Activated CD4-positive, alpha-beta T cell treated with anti-CD3 and anti-CD28 coated beads, Interleukin-2, amount 50 U/mL, for 24 hours (primary cell): Measurements from ENCODE around the gene VEGFA.

Experiments used
- DNase-seq, 2 donors: peaks; one replicate each; pipeline ENCODE4 v3.0.0-alpha.2; 2020; ENCODE audit warnings: low read depth in 1 of 2, low spot score in 1 of 2

VEGFA gene

DNA sequence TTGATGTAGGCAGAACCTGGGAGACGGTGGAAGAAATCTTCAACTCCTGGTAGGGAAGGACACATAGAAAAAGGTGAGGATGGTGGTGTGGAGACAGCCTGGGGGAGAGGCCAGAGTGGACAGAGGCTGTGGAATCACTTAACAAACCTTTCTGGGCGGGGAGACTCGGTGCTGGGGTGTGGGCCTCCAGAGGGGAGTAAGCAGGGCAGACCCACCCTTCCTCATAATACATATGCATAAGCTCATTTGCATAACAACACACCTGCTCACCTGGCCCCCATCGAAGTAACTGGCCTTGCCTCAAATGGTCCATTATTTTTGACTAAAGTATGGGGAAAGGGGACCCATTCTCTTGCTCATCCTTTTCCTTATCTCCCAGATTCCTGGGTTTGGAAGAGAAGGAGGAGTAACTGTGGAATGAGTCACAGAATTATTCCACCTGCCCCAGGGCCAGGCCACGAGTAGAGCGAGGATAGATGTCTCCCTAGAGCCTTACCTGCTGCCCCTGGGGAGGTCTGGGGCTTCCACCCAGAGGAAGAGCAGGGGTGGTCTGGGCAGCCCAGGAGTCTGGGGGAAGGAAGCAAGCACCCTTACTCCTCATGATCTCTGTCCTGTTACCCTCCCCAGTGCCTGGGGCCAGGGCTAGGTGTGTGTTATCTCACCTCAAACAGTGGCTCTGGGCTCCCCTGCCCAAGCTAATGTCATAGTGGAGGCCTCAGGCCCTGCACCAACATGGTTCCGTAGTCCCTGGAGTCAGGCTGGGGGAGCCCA lies 10.7 kb upstream of the VEGFA start:
- DNase-seq, result no peak

DNA sequence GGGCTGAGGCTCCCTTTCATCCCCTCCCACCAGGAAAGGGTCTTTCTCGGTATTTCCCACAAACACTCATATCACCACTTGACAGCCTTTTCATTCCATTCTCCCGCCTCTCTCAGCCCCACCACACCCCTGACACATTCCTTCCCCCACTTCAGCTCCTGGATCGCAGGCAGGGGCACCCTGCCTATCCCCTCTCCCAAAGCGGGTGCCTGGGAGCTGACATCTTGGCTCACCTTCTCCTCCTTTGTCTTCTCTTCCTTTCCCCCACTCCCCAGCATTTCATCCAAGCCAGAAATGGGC lies 10.2 kb upstream of the VEGFA start:
- DNase-seq, result no peak

DNA sequence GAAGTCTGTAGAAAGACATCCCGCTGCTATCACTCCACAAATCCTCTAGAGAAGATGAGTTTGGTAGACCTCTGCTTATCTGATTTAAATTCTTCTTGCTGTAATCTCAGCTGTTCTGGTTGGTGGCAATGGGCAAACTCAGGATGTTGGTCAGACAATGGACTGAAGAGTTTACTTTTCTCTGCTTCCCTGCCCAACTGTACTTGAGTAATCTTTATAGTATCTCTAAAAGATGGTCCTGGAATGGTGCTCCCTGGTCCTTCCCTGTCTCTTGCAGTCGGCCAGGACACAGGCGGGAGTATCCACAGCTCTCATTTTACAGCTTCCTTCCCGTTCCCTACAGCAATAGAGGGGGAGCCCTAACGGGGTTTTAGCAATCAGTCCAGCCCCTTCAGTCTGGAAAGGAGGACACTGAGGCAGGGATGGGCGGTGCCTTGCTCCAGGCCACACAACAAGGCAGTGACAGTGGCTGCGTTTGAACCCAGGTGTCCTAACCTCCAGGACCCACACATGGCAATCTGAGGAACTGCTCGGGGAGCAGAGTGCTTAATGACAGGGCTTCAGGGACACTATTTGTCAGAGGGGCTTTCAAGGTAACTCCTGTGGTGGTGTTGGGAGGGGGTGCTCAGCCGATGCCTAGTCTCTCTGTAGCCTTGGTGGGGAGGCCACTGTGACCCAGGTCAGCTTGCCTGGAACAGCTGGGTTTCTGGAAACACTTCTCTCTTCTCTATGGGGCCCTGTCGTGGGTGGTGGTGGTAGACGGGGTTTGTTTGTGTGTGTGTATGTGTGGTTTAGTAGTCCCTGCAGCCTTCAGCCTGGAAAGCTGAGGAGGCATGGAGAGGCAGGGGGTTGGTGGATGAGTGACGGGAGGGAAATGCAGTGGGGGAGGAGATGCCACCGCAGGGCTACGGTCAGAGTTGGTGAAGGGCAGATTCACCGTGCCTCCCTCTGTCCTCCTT lies 9.5 kb upstream of the VEGFA start:
- DNase-seq, result no peak

DNA sequence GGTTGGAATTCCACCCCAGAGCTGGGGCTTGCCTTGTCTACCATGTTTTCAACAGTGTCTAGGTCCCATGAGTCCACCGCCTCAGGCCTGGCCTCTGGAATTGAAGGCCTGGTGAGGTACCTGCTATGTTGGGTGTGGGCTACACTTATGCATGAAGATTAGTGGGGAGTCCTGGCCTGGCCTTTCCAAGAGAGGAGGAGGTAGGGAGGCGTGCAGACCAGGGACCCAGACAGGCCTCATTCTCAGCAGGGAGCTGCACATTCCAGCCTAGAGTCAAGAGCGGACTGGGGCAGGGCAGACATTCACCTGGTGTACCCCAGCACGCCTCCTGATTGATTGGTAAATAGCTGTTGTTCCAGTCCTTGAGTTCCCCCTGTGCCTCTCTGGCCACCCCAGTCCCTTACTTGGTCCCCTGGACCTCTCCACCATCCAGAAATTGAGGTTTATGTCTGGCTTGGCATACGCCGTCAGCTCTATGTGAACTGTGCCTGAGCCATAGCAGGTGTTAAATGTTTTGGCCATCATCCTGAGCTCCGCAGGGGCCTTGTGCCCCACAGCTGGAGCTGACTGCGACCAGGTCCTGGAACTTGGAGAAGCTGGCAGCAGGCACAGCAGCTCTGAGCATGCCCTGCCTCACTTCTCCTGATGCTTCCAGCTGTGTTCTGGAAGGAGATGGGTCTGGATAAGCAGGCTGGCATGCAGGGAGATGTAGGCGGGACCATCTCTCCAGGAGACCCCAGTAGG lies 8.2 kb upstream of the VEGFA start:
- DNase-seq, result no peak

DNA sequence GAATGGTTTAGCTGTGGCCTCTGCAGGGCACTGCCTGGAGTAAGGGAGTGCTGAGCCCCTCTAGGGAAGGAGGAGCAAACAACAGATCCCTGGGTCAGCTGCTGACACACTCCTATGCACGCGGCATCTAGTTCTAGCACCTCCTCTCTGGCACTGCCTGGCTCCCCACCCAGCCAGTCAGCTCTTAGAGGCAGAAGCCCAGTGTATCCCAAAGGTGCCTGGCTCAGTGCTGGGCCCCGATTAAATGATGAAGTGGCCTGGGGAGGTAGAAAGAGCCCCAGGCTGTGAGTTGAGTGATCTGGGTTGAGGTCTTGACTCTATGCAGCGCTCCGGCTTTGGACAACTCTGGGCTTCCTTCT lies 7.6 kb upstream of the VEGFA start:
- no peak for DNase-seq

DNA sequence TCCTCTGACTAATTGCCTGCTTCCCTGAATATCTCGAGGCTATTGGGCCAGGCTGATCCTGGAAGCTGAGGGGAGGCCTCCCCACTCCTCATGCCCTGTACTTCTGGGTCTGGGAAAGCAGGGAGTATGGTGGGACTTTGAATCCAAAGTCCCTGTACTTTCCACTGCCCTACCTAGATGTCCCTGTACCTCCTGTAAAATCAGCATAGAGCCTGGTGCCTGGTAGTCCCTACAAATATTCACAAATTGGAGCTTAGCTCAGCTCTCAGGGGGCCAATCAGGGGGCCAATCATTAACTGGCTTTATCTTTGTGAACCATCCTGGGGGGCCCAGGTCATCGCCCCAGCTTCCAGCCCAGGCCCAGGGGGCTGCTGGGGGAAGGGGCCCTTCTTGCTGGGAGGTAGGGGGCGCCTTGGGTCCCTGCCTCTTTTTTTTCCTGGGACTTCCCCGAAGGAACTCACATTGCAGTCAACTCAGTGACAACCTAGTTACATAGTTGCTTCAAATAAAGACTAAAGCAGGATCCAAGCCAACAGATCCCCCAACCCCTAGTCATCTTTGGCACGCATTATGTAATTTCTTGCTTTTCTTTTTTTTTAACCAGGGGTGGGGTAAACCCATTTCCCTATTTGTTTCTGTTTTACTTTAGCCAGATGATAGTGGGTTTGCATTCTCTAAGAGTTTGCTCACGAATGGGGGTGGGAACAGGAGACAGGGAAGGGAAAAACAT lies 6.9 kb upstream of the VEGFA start:
- DNase-seq, result no peak

DNA sequence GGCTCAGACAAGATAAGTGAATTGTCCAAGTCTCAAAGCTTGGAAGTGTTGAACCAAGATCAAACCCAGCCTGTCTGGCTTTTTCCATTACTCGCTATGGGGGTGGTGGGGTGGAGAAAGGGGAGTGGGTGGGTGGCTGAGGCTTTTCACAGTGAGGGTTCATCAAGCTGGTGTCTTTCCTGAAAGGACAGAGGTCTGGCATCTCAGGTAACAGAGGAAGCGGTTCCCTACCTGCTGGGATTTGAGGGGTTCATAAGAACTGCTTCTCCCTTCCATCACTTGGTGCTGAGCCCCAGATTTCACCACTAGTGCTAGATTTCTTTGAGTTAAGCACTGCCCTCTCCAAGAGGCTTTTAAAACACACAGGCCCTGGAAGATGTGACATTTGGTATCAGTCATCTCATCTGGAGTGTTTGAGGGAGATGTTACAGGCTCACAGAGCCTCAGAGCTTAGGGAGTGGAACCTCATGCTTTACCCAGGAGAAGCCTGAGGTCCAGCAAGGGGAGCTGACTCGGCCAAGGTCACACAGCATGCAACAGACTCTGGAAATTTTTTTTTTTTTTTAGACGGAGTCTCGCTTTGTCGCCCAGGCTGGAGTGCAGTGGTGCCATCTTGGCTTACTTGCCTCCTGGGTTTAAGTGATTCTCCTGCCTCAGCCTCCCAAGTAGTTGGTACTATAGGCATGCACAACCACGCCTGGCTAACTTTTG lies 6.0 kb upstream of the VEGFA start:
- no peak for DNase-seq

DNA sequence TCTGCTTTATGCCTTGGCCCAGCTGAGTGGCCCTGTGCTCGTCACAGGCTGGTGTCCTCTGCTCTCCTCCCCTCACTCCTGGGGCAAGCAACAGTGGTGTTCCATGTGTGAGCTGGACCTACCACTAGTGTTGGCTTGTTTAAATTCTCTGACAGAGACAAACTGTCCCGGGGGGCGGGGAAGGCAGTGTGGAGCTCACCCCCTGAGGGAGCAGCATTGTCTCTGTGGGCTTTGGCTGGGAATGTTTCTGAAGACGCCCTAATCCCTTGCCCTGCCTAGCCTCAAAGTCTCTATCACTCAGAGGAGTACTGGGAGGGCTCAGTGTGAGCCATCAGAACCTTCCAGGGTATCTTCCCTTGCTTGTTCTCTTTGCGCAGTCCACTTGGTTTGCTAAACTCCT lies 5.2 kb upstream of the VEGFA start:
- DNase-seq, result no peak

DNA sequence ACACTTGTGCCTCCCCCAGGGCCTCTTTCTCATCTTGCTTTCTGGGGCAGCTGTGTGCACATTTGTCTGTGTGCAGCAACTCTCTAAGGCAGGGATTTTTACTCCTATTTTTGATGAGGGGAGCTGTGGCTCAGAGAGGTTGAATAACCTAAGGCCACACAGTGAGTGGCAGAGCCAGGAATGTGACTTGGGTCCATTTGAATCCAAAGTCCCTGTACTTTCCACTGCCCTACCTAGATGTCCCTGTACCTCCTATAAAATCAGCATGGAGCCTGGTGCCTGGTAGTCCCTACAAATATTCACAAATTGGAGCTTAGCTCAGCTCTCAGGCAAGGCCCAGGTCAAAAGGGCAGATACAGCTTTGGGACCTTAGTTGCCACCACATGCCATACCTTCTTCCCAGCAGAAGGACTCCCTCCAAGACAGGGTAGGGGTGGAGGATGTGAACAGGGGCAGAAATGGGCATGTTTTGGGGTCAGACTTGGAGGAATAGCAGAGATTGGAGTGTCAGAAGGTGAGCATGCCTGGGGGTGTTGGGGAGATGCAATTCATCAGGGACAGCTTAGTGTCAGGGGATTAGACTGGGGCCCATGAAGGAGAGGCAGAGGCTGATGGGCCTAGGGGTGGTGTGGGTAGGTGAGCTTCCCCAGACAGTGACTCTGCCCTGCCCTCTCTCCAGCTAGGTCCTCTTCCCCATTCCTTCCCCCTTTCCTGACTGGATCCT lies 4.1 kb upstream of the VEGFA start:
- no peak for DNase-seq

DNA sequence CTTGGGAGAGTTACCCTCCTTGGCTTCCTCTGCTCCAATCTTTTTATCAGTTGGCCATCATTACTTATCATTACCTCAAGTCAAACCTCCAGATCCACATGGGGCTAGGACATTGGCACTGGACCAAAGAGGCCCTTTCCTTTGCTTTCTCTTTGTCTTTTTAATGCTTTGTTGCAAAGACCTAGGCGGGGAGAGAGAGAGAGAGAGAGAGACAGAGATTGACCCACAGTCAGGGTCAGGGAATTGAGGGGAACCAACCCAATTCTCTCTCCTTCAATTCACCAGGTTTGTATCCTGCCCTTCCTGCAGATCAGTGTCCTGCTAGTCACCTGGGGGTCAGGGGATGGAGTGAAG lies 3.5 kb upstream of the VEGFA start:
- DNase-seq, result no peak

DNA sequence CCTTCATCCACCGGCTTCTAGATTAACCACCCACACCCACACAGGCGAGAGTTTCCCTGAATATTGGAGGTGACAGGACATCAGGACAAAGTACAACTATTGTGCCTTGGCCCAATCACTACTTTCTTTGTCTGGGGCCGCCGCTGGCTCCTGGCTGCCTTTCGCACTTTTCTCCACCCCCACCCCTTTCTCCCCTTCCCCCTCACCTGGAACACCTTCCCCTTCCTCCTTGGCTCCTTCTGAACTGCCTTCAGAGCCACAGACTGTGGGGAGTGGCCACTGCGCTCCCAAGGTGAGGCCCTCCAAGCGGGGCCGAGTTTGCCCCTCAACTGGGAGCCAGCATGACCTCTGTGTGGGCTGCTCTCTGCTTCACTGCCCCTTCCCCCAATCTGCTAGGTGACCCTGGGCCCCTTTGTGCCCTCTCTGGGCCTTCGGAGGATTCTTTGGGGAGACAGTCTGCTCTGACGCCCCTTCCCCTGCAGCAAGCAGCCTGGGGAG lies 3.0 kb upstream of the VEGFA start:
- no peak for DNase-seq

DNA sequence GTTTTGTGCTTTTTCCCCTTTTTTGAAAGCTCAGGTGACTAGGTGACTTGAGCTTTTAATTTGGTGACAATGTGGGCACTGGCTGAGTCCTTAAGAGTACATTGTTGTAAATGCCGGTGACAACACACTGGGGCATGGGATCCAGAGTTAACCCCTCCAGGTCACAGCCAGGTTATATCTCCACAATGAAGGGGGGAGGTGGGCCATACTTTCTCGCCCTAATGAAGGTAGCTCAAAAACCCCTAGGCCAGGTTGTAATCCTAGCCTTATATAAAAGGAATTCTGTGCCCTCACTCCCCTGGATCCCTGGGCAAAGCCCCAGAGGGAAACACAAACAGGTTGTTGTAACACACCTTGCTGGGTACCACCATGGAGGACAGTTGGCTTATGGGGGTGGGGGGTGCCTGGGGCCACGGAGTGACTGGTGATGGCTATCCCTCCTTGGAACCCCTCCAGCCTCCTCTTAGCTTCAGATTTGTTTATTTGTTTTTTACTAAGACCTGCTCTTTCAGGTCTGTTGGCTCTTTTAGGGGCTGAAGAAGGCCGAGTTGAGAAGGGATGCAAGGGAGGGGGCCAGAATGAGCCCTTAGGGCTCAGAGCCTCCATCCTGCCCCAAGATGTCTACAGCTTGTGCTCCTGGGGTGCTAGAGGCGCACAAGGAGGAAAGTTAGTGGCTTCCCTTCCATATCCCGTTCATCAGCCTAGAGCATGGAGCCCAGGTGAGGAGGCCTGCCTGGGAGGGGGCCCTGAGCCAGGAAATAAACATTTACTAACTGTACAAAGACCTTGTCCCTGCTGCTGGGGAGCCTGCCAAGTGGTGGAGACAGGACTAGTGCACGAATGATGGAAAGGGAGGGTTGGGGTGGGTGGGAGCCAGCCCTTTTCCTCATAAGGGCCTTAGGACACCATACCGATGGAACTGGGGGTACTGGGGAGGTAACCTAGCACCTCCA lies 2.2 kb upstream of the VEGFA start:
- DNase-seq, result no peak

DNA sequence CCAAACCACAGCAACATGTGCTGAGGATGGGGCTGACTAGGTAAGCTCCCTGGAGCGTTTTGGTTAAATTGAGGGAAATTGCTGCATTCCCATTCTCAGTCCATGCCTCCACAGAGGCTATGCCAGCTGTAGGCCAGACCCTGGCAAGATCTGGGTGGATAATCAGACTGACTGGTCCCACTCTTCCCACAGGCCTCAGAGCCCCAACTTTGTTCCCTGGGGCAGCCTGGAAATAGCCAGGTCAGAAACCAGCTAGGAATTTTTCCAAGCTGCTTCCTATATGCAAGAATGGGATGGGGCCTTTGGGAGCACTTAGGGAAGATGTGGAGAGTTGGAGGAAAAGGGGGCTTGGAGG lies 1.5 kb upstream of the VEGFA start:
- DNase-seq, result no peak

DNA sequence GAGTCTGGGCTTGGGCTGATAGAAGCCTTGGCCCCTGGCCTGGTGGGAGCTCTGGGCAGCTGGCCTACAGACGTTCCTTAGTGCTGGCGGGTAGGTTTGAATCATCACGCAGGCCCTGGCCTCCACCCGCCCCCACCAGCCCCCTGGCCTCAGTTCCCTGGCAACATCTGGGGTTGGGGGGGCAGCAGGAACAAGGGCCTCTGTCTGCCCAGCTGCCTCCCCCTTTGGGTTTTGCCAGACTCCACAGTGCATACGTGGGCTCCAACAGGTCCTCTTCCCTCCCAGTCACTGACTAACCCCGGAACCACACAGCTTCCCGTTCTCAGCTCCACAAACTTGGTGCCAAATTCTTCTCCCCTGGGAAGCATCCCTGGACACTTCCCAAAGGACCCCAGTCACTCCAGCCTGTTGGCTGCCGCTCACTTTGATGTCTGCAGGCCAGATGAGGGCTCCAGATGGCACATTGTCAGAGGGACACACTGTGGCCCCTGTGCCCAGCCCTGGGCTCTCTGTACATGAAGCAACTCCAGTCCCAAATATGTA lies 957 bp upstream of the VEGFA start:
- no peak for DNase-seq

DNA sequence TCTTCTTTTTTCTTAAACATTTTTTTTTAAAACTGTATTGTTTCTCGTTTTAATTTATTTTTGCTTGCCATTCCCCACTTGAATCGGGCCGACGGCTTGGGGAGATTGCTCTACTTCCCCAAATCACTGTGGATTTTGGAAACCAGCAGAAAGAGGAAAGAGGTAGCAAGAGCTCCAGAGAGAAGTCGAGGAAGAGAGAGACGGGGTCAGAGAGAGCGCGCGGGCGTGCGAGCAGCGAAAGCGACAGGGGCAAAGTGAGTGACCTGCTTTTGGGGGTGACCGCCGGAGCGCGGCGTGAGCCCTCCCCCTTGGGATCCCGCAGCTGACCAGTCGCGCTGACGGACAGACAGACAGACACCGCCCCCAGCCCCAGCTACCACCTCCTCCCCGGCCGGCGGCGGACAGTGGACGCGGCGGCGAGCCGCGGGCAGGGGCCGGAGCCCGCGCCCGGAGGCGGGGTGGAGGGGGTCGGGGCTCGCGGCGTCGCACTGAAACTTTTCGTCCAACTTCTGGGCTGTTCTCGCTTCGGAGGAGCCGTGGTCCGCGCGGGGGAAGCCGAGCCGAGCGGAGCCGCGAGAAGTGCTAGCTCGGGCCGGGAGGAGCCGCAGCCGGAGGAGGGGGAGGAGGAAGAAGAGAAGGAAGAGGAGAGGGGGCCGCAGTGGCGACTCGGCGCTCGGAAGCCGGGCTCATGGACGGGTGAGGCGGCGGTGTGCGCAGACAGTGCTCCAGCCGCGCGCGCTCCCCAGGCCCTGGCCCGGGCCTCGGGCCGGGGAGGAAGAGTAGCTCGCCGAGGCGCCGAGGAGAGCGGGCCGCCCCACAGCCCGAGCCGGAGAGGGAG lies 580 bp downstream of the VEGFA start:
- DNase-seq, result no peak

DNA sequence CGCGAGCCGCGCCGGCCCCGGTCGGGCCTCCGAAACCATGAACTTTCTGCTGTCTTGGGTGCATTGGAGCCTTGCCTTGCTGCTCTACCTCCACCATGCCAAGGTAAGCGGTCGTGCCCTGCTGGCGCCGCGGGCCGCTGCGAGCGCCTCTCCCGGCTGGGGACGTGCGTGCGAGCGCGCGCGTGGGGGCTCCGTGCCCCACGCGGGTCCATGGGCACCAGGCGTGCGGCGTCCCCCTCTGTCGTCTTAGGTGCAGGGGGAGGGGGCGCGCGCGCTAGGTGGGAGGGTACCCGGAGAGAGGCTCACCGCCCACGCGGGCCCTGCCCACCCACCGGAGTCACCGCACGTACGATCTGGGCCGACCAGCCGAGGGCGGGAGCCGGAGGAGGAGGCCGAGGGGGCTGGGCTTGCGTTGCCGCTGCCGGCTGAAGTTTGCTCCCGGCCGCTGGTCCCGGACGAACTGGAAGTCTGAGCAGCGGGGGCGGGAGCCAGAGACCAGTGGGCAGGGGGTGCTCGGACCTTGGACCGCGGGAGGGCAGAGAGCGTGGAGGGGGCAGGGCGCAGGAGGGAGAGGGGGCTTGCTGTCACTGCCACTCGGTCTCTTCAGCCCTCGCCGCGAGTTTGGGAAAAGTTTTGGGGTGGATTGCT lies 1.3 kb downstream of the VEGFA start:
- DNase-seq, result peak; percentile 30 to 51
